BLaER1 (cell line): Measurements from ENCODE around the gene POGZ.
A peak's percentile ranks its signal among the peaks of the same experiment; 100 is the strongest.
"Not testable (repeated sequence)": the region's sequence is repeated elsewhere in the genome, so short reads cannot be mapped to it uniquely, and the experiment has no call there.

ENCODE experiments used
- H3K27ac ChIP-seq: shearing (Covaris generic); formaldehyde crosslinking; 2 replicates; pipeline ENCODE4 v1.8.1; 2022
- H3K27me3 ChIP-seq: shearing (Covaris generic); formaldehyde crosslinking; 2 replicates; pipeline ENCODE4 v1.8.1; 2022
- H3K36me3 ChIP-seq: shearing (Covaris generic); formaldehyde crosslinking; 2 replicates; pipeline ENCODE4 v1.8.1; 2022
- H3K4me1 ChIP-seq: shearing (Covaris generic); formaldehyde crosslinking; 2 replicates; pipeline ENCODE4 v1.8.1; 2022
- H3K4me2 ChIP-seq: shearing (Covaris generic); formaldehyde crosslinking; 2 replicates; pipeline ENCODE4 v1.8.1; 2022
- H3K4me3 ChIP-seq: shearing (Covaris generic); formaldehyde crosslinking; 2 replicates; pipeline ENCODE4 v1.8.1; 2022
- H3K9ac ChIP-seq: shearing (Covaris generic); formaldehyde crosslinking; 2 replicates; pipeline ENCODE4 v1.8.1; 2022
- H3K9me3 ChIP-seq: shearing (Covaris generic); formaldehyde crosslinking; 2 replicates; pipeline ENCODE4 v1.8.1; 2022
- H4K20me1 ChIP-seq: shearing (Covaris generic); formaldehyde crosslinking; 2 replicates; pipeline ENCODE4 v1.8.1; 2022
- Cebpa-rat ChIP-seq: shearing (Covaris generic); IDR thresholded peaks from 2 replicates; pipeline ENCODE4 v1.8.1; 2022

The POGZ gene

DNA sequence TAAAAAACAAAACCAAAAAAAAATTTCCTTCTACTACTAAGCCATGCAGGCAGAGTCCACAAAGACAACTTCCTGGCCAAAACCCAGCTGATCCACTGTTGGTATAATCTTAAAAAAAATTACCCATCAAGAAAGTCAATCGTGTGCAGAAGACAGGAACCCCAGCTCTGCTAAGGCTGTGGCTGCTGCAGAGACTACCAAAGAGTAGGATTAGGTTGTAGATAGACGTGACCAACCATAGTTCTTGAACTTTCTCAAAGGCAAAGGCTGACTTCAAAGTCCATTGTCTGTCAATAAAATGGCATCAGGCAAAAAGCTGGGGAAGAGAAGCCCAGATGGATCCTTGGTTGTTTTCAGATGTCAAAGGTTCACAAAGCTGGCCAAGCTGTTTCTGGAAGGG, 56.5 kb downstream of the POGZ start:
- Histone ChIP-seq H3K9me3 (no peaks in the 10 kb centered on the region), H3K9ac (no peak overlapping the region), H3K4me2 (no peak overlapping the region), H3K27ac (no peak overlapping the region), H3K36me3 (peaks cover 76% of the 10 kb centered on the region), H3K4me3 (no peak overlapping the region), H4K20me1 (peaks cover 71% of the 10 kb centered on the region), H3K27me3 (no peaks in the 10 kb centered on the region), H3K4me1 (peaks cover 17% of the 10 kb centered on the region)
- TF ChIP-seq Cebpa-rat, result no peak

- Histone ChIP-seq H3K27me3 (no peaks in the 10 kb centered on the region), H3K9ac (no peak overlapping the region), H3K4me1 (peaks cover 17% of the 10 kb centered on the region), H3K4me3 (no peak overlapping the region), H4K20me1 (peaks cover 70% of the 10 kb centered on the region), H3K36me3 (peaks cover 67% of the 10 kb centered on the region), H3K9me3 (no peaks in the 10 kb centered on the region), H3K27ac (no peak overlapping the region), H3K4me2 (no peak overlapping the region)
- no peak for TF ChIP-seq Cebpa-rat
Measured at GRCh38 chr1:151401860-151402259, 57.4 kb downstream of the POGZ start.

DNA sequence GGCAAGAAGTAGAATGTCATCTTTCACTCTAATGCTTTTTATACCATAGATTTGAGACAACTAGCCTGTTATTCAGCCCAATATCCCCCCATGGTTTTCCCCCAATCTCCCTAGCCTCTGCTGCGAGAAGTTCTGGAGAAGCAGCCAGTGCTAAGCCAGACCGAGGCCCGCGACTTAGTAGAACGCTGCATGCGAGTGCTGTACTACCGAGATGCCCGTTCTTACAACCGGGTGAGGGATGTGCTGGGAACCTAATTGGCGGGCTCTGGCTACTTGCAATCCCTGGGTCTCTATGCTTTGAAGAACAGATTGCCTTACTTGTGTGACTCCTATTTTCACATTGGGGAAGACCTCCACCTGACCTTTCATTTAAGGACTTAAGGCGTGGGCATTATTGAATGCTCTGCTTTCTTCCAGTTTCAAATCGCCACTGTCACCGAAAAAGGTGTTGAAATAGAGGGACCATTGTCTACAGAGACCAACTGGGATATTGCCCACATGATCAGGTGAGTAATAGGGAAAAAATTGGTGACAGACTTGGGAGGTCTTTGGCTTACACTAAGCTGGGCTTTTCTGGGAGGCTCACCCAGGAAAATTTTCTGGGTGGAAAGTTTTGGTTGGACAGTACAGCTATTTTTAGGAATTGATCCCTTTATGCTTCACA, 58.0 kb downstream of the POGZ start:
- Histone ChIP-seq H3K27me3 (no peaks in the 10 kb centered on the region), H3K9me3 (no peaks in the 10 kb centered on the region), H3K9ac (0 out of 2 replicates have a peak overlapping the region, but pooled peaks have one; percentile 96), H3K27ac (no peak overlapping the region), H3K4me2 (peak overlapping the region; percentile 93), H4K20me1 (peaks cover 65% of the 10 kb centered on the region), H3K36me3 (peaks cover 61% of the 10 kb centered on the region), H3K4me1 (peaks cover 17% of the 10 kb centered on the region), H3K4me3 (peak overlapping the region; percentile 91; the same call in 1 of the 2 replicates)
- TF ChIP-seq Cebpa-rat, result no peak

GRCh38 chr1:151399324-151400171, 59.7 kb downstream of the POGZ start, which contains the start of gene PSMB4:
PSMB4 (plus strand) TSS chr1:151399573; CDS start chr1:151399588, 15 bp downstream.
- Histone ChIP-seq H3K36me3 (peaks cover 44% of the 10 kb centered on the region), H3K9ac (peak within 1 kb of the TSS; percentile 96)

DNA sequence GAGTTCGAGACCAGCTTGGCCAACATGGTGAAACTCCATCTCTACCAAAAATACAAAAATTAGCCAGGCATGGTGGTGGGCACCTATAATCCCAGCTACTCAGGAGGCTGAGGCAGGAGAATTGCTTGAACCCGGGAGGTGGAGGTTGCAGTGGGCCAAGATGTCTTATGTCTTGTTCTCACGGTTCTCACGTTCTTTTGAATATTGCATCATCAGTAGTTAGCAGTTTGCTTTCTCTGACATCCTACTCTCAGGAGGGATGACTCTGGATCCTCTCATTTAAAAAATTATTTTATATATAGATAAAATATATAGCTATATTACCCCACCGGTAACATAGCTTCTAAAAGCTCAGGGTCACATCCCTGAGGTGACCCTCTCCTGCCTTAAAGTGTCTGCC, 63.0 kb downstream of the POGZ start:
- Histone ChIP-seq H3K36me3 (peaks cover 11% of the 10 kb centered on the region), H4K20me1 (peaks cover 18% of the 10 kb centered on the region), H3K4me1 (peaks cover 12% of the 10 kb centered on the region)
- not testable (repeated sequence) for H3K27me3 ChIP-seq, H3K9me3 ChIP-seq, H3K27ac ChIP-seq, H3K9ac ChIP-seq, H3K4me2 ChIP-seq, H3K4me3 ChIP-seq
- TF ChIP-seq Cebpa-rat, result peak; percentile 45; the same call in 1 of the 2 replicates

More at GRCh38 chr1:151399324-151400171, 59.7 kb downstream of the POGZ start, which contains the start of gene PSMB4:
- peak; percentile 96 for TF ChIP-seq Cebpa-rat
- H3K27ac ChIP-seq, result peak within 1 kb of the TSS; percentile 90
- H3K9me3 ChIP-seq, result no peaks in the 10 kb centered on the region
- H3K4me2 ChIP-seq, result peak within 1 kb of the TSS; percentile 93
- H3K4me3 ChIP-seq, result peak within 1 kb of the TSS; percentile 91
- H4K20me1 ChIP-seq, result peaks cover 49% of the 10 kb centered on the region
- no peaks in the 10 kb centered on the region for H3K27me3 ChIP-seq
- H3K4me1 ChIP-seq, result peaks cover 17% of the 10 kb centered on the region

GRCh38 chr1:151393583-151393982, 65.7 kb downstream of the POGZ start:
- Histone ChIP-seq H3K9ac (no peak overlapping the region), H3K36me3 (no peaks in the 10 kb centered on the region), H3K4me3 (no peak overlapping the region), H3K4me1 (no peaks in the 10 kb centered on the region), H3K4me2 (no peak overlapping the region), H3K27me3 (no peaks in the 10 kb centered on the region), H3K9me3 (no peaks in the 10 kb centered on the region), H4K20me1 (no peaks in the 10 kb centered on the region), H3K27ac (no peak overlapping the region)
- no peak for TF ChIP-seq Cebpa-rat

- H3K9ac ChIP-seq, result no peak overlapping the region
- H3K4me1 ChIP-seq, result no peaks in the 10 kb centered on the region
- H3K36me3 ChIP-seq, result no peaks in the 10 kb centered on the region
- H3K4me3 ChIP-seq, result no peak overlapping the region
- no peak for TF ChIP-seq Cebpa-rat
- no peaks in the 10 kb centered on the region for H3K9me3 ChIP-seq
- no peaks in the 10 kb centered on the region for H4K20me1 ChIP-seq
- no peak overlapping the region for H3K27ac ChIP-seq
- no peaks in the 10 kb centered on the region for H3K27me3 ChIP-seq
- H3K4me2 ChIP-seq, result no peak overlapping the region
Measured at GRCh38 chr1:151391079-151391563, 68.2 kb downstream of the POGZ start.

- H3K9ac ChIP-seq, H3K27ac ChIP-seq, H3K27me3 ChIP-seq, H3K9me3 ChIP-seq, H3K4me3 ChIP-seq, H3K36me3 ChIP-seq, H3K4me1 ChIP-seq, H3K4me2 ChIP-seq, H4K20me1 ChIP-seq: not testable (repeated sequence)
Measured at GRCh38 chr1:151390221-151391078, 68.8 kb downstream of the POGZ start.

GRCh38 chr1:151386002-151386401, 73.3 kb downstream of the POGZ start:
- TF ChIP-seq Cebpa-rat, result no peak
- Histone ChIP-seq H3K36me3 (no peaks in the 10 kb centered on the region), H3K4me3 (no peak overlapping the region), H3K27ac (no peak overlapping the region), H3K9me3 (no peaks in the 10 kb centered on the region), H4K20me1 (no peaks in the 10 kb centered on the region), H3K4me1 (no peaks in the 10 kb centered on the region), H3K27me3 (no peaks in the 10 kb centered on the region), H3K4me2 (no peak overlapping the region), H3K9ac (no peak overlapping the region)
